ENCODE data around the gene PSMC3.

The PSMC3 gene

GRCh38 chr11:47443028-47443700 is 16.9 kb upstream of the PSMC3 start:
- no peak for DNase-seq (ENCODE audit: low read depth)

- DNase-seq (ENCODE audit: low read depth): no peak
These were observed 16.3 kb upstream of the PSMC3 start for GRCh38 chr11:47442514-47442913.

GRCh38 chr11:47441421-47441820 is 15.2 kb upstream of the PSMC3 start:
- no peak for DNase-seq (ENCODE audit: low read depth)

GRCh38 chr11:47440054-47440476 is 13.8 kb upstream of the PSMC3 start:
- no peak for DNase-seq (ENCODE audit: low read depth)

- DNase-seq (ENCODE audit: low read depth): no peak
These were observed 12.5 kb upstream of the PSMC3 start for GRCh38 chr11:47438721-47439120.

GRCh38 chr11:47437746-47438418 is 11.6 kb upstream of the PSMC3 start:
- no peak for DNase-seq (ENCODE audit: low read depth)

- DNase-seq (ENCODE audit: low read depth): no peak
These were observed 11.0 kb upstream of the PSMC3 start for GRCh38 chr11:47437218-47437745.

GRCh38 chr11:47436726-47437125 is 10.5 kb upstream of the PSMC3 start:
- DNase-seq (ENCODE audit: low read depth): no peak

GRCh38 chr11:47435687-47436086 is 9.4 kb upstream of the PSMC3 start:
- no peak for DNase-seq (ENCODE audit: low read depth)

GRCh38 chr11:47434011-47434786 is 8.0 kb upstream of the PSMC3 start:
- no peak for DNase-seq (ENCODE audit: low read depth)

GRCh38 chr11:47433157-47433556 is 6.9 kb upstream of the PSMC3 start:
- no peak for DNase-seq (ENCODE audit: low read depth)

- DNase-seq (ENCODE audit: low read depth): no peak
These were observed 5.3 kb upstream of the PSMC3 start for GRCh38 chr11:47431356-47432083.

- DNase-seq (ENCODE audit: low read depth): no peak
These were observed 4.3 kb upstream of the PSMC3 start for GRCh38 chr11:47430524-47430923.

GRCh38 chr11:47425611-47426010 is 628 bp downstream of the PSMC3 start:
- DNase-seq (ENCODE audit: low read depth): no peak

- DNase-seq (ENCODE audit: low read depth): no peak
These were observed 7.6 kb downstream of the PSMC3 start for GRCh38 chr11:47418454-47419259.

- DNase-seq (ENCODE audit: low read depth): no peak
These were observed 8.5 kb downstream of the PSMC3 start for GRCh38 chr11:47417712-47418111.

- peak; percentile 82 for DNase-seq (ENCODE audit: low read depth)
These were observed 10.2 kb downstream of the PSMC3 start for GRCh38 chr11:47415949-47416472.

- no peak for DNase-seq (ENCODE audit: low read depth)
These were observed 11.0 kb downstream of the PSMC3 start for GRCh38 chr11:47415091-47415854.

- no peak for DNase-seq (ENCODE audit: low read depth)
These were observed 11.6 kb downstream of the PSMC3 start for GRCh38 chr11:47414685-47415070.

Data from non-pigmented ciliary epithelial cell (primary cell).